ENCODE measurements around the gene KDM4D. TPM values are rescaled to one million over a fixed set of nuclear protein-coding genes. Genes with fewer than 3 reads are reported as not detected.

The KDM4D gene
- total and polyA plus RNA-seq, 9 donors, result 0.24 to 1.9 (median 0.92) TPM

DNA sequence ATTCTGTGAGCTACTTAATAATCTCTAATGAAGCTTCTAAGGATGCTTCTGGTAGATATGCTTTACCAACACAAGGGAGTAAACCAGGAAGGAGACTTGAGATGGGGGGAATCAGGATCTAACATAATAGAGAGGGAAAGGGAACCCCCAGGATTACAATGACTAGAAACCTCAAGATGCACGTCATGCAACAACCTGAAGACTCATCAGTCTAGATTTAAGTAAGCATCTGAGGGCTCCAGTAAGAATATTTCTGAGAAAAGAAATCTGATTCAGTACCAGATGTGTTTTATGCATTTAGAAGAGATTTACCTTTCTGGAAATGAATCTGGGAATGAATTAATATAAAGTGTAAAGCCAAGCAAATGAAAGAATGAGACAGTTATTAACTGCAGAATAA lies 15.2 kb downstream of the KDM4D start:
- no peaks in the 10 kb centered on the region for H3K36me3 ChIP-seq
- no peaks in the 10 kb centered on the region for H3K9me3 ChIP-seq
- intact Hi-C loops (cut with DNase I), result loop anchor here in 1 of 4 donors (10.0 kb wide), 1 partner anchor 156 kb away; no protein-coding TSS in a partner anchor
- H3K4me1 ChIP-seq (ENCODE audit: insufficient read depth), result no peaks in the 10 kb centered on the region
- TF ChIP-seq EP300 (IDR thresholded peaks at IDR 0.05) (no peak), POLR2A (IDR thresholded peaks at IDR 0.05) (no peak)
- TF ChIP-seq, protein P1, sequence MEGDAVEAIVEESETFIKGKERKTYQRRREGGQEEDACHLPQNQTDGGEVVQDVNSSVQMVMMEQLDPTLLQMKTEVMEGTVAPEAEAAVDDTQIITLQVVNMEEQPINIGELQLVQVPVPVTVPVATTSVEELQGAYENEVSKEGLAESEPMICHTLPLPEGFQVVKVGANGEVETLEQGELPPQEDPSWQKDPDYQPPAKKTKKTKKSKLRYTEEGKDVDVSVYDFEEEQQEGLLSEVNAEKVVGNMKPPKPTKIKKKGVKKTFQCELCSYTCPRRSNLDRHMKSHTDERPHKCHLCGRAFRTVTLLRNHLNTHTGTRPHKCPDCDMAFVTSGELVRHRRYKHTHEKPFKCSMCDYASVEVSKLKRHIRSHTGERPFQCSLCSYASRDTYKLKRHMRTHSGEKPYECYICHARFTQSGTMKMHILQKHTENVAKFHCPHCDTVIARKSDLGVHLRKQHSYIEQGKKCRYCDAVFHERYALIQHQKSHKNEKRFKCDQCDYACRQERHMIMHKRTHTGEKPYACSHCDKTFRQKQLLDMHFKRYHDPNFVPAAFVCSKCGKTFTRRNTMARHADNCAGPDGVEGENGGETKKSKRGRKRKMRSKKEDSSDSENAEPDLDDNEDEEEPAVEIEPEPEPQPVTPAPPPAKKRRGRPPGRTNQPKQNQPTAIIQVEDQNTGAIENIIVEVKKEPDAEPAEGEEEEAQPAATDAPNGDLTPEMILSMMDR (IDR thresholded peaks at IDR 0.05), result no peak
- no peaks in the 10 kb centered on the region for H3K27me3 ChIP-seq
- no peak overlapping the region for H3K27ac ChIP-seq
- no peak for DNase-seq
- WGBS, 3 donors, result 81 to 88% (median 83%) methylated on average over 1 of the region's 1 CpG
- H3K4me3 ChIP-seq, result no peak overlapping the region

DNA sequence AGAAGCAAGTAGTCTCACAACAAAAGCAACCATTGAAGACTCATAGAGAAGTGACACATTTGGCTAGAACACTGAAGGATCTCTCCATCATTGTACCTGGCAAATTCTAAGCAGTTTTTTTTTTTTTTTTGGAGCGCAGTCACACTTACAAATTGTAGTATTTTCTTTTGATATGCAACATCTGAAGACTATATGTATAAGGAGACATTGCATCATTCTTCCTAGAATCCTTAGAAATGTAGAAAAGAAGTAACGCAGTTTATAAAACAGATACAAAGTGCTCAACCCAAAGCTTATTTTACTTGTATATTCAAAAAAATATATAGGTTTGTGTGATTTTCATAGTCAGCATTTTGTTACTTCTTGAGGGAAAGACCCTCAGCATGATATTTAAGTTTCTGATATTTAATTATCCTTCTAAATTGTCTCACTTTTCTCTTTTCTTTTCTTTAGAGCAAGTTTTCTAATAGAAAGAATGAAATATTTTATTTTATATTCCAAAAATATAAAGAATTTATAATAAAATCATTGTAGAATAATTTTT lies 20.0 kb downstream of the KDM4D start:
- no peaks in the 10 kb centered on the region for H3K36me3 ChIP-seq
- intact Hi-C loops (cut with DNase I), result no loop called here
- WGBS, 3 donors, result 96 to 97% (median 97%) methylated on average over 2 of the region's 2 CpGs
- no peak overlapping the region for H3K27ac ChIP-seq
- H3K4me1 ChIP-seq (ENCODE audit: insufficient read depth), result no peaks in the 10 kb centered on the region
- no peak overlapping the region for H3K4me3 ChIP-seq
- no peaks in the 10 kb centered on the region for H3K27me3 ChIP-seq
- TF ChIP-seq, protein P1 (IDR thresholded peaks at IDR 0.05), result no peak
- no peak for TF ChIP-seq EP300 (IDR thresholded peaks at IDR 0.05)
- TF ChIP-seq POLR2A (IDR thresholded peaks at IDR 0.05), result no peak
- H3K9me3 ChIP-seq, result no peaks in the 10 kb centered on the region
- DNase-seq, result no peak

DNA sequence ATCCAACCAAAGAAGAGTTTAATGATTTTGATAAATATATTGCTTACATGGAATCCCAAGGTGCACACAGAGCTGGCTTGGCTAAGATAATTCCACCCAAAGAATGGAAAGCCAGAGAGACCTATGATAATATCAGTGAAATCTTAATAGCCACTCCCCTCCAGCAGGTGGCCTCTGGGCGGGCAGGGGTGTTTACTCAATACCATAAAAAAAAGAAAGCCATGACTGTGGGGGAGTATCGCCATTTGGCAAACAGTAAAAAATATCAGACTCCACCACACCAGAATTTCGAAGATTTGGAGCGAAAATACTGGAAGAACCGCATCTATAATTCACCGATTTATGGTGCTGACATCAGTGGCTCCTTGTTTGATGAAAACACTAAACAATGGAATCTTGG lies 23.9 kb downstream of the KDM4D start:
- no peak for DNase-seq
- no peaks in the 10 kb centered on the region for H3K36me3 ChIP-seq
- no peaks in the 10 kb centered on the region for H3K9me3 ChIP-seq
- no peaks in the 10 kb centered on the region for H3K4me1 ChIP-seq (ENCODE audit: insufficient read depth)
- intact Hi-C loops (cut with DNase I), result no loop called here
- 94 to 96% (median 95%) methylated on average over 6 of the region's 6 CpGs for WGBS, 3 donors
- H3K27me3 ChIP-seq, result no peaks in the 10 kb centered on the region
- no peak overlapping the region for H3K4me3 ChIP-seq
- no peak overlapping the region for H3K27ac ChIP-seq
- TF ChIP-seq, protein P1 (IDR thresholded peaks at IDR 0.05), result no peak
- no peak for TF ChIP-seq EP300 (IDR thresholded peaks at IDR 0.05)
- TF ChIP-seq POLR2A (IDR thresholded peaks at IDR 0.05), result no peak

DNA sequence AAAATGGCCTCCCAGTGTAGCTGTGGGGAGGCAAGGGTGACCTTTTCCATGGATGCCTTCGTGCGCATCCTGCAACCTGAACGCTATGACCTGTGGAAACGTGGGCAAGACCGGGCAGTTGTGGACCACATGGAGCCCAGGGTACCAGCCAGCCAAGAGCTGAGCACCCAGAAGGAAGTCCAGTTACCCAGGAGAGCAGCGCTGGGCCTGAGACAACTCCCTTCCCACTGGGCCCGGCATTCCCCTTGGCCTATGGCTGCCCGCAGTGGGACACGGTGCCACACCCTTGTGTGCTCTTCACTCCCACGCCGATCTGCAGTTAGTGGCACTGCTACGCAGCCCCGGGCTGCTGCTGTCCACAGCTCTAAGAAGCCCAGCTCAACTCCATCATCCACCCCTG lies 24.8 kb downstream of the KDM4D start:
- DNase-seq, result no peak
- Histone ChIP-seq H3K27ac (no peak overlapping the region), H3K4me3 (no peak overlapping the region), H3K9me3 (no peaks in the 10 kb centered on the region), H3K36me3 (no peaks in the 10 kb centered on the region), H3K4me1 (ENCODE audit: insufficient read depth) (no peaks in the 10 kb centered on the region), H3K27me3 (no peaks in the 10 kb centered on the region)
- WGBS, 3 donors, result 94 to 97% (median 96%) methylated on average over 13 of the region's 13 CpGs
- intact Hi-C loops (cut with DNase I), result no loop called here
- TF ChIP-seq, protein P1 (IDR thresholded peaks at IDR 0.05), result no peak

Measured in ovary (tissue), 9 donors.